Measurements from ENCODE around the gene FKBP1C.

DNA sequence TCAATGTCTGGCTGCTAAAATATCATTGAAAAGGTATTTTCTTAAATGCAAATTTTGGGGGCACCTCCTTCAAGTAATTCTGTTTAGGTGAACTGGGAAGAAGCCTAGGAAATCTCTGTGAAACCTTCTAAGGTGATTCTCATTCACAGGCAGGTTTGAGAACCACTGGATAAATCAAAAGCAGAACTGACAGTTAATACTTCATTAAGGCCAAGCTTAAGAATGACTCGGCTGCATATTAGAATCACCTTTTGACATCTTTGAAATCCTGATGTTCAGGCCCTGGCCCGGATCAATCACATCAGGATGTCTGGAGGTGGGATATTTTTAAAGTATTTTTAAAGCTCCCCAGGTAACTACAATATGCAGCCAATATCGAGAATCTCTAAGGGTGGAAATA, 50.6 kb downstream of the FKBP1C start:
- no peak for TF ChIP-seq SRF (IDR thresholded peaks at IDR 0.05; ENCODE audit: low read depth in 2 of 2, low read length in 2 of 2)
- TF ChIP-seq JUND (IDR thresholded peaks at IDR 0.05; ENCODE audit: low read depth, low read length) = no peak
- TF ChIP-seq NRF1 (conservative IDR thresholded peaks at IDR 0.05; ENCODE audit: low read depth, low read length) = no peak
- TF ChIP-seq FOXK2 (IDR thresholded peaks at IDR 0.05) = no peak
- TF ChIP-seq EP300 (IDR thresholded peaks at IDR 0.05; ENCODE audit: borderline replicate concordance in 1 of 2, control insufficient read depth in 1 of 2, low read depth in 2 of 2, low read length in 2 of 2) = no peak
- TF ChIP-seq SIN3A (IDR thresholded peaks at IDR 0.05; ENCODE audit: low read depth, low read length) = no peak
- TF ChIP-seq, protein P1, sequence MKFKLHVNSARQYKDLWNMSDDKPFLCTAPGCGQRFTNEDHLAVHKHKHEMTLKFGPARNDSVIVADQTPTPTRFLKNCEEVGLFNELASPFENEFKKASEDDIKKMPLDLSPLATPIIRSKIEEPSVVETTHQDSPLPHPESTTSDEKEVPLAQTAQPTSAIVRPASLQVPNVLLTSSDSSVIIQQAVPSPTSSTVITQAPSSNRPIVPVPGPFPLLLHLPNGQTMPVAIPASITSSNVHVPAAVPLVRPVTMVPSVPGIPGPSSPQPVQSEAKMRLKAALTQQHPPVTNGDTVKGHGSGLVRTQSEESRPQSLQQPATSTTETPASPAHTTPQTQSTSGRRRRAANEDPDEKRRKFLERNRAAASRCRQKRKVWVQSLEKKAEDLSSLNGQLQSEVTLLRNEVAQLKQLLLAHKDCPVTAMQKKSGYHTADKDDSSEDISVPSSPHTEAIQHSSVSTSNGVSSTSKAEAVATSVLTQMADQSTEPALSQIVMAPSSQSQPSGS (IDR thresholded peaks at IDR 0.05; ENCODE audit: low read length) = no peak

All from GM12878 (cell line).